Stomach (tissue), 9 donors: ENCODE measurements around the gene TMEM88. TPM values are rescaled to one million over a fixed set of nuclear protein-coding genes. Genes with fewer than 3 reads are reported as not detected.

Experiments used
- DNase-seq, 2 donors: peaks; one replicate each; pipeline versions ENCODE4 v3.0.0 to v3.0.0-alpha.2; 2013 to 2019
- H3K27ac ChIP-seq, 5 donors: fragments of 200-600 bp in 4 of 5; sonication (generic) in 4 of 5; one replicate each; pipeline ENCODE4 v1.5.1; 2013 to 2019; ENCODE audit warnings: mild to moderate bottlenecking in 1 of 5, moderate library complexity in 1 of 5
- H3K27me3 ChIP-seq, 3 donors: fragments of 200-600 bp; sonication (generic); one replicate each; pipeline ENCODE4 v1.5.1; 2017 to 2019; ENCODE audit warnings: mixed run types in 1 of 3
- H3K36me3 ChIP-seq, 4 donors: fragments of 200-600 bp; sonication (generic); 1 replicate in 3 of 4; 2 replicates in 1 of 4; pipeline ENCODE4 v1.5.1; 2016 to 2019
- H3K4me1 ChIP-seq, 4 donors: fragments of 200-600 bp; sonication (generic); one replicate each; pipeline ENCODE4 v1.5.1; 2016 to 2019
- H3K4me3 ChIP-seq, 4 donors: fragments of 200-600 bp; sonication (generic) in 3 of 4; one replicate each; pipeline ENCODE4 v1.5.1; 2016 to 2019; ENCODE audit warnings: mild to moderate bottlenecking in 1 of 4
- H3K9me3 ChIP-seq, 4 donors: fragments of 200-600 bp; sonication (generic); one replicate each; pipeline ENCODE4 v1.5.1; 2016 to 2019
- CTCF ChIP-seq, 7 experiments: fragments of 450-650 bp in 4 of 7; fragments of 200-600 bp in 3 of 7; sonication (generic) in 3 of 7; IDR thresholded peaks; one replicate each; pipeline ENCODE4 v1.5.1; 2016 to 2019; ENCODE audit warnings: antibody characterized with exemption in 7 of 7, control low read depth in 2 of 7, mild to moderate bottlenecking in 1 of 7
- EP300 ChIP-seq: sonication (generic); formaldehyde crosslinking; IDR thresholded peaks from one replicate; pipeline ENCODE4 v1.6.1; 2017; ENCODE audit warnings: antibody characterized with exemption
- POLR2A ChIP-seq, 4 donors: fragments of 450-650 bp; IDR thresholded peaks; one replicate each; pipeline ENCODE4 v1.6.1; 2016; ENCODE audit warnings: antibody characterized with exemption in 4 of 4, control low read depth in 2 of 4, mild to moderate bottlenecking in 1 of 4, moderate library complexity in 1 of 4
- POLR2AphosphoS5 ChIP-seq, 3 donors: sonication (generic); formaldehyde crosslinking; IDR thresholded peaks; one replicate each; pipeline ENCODE4 v1.6.1; 2016; ENCODE audit warnings: antibody characterized with exemption in 3 of 3
- WGBS, 5 donors: extraction: QIAGEN DNeasy Blood & Tissue Kit in 3 of 5; methylation state at CpG; one replicate each; pipeline versions ENCODE4 v1.1.5 to v1.1.7; 2013 to 2018; 5-methylcytosine and 5-hydroxymethylcytosine counted together
- intact Hi-C: fragments of 100-400 bp; cut with DNase I; formaldehyde crosslinking; loops from one replicate; pipeline ENCODE4 v1.15.1; 2023; ENCODE audit warnings: low total_unique reads
- polyA plus RNA-seq, 3 donors: library from polyadenylated mRNA; stranded (reverse); fragments of 200-250 nt; gene quantifications; one replicate each; pipeline ENCODE4 v1.2.3, GENCODE V29; 2013
- total RNA-seq, 5 donors: library from RNA; depleted of rRNA; stranded (reverse); fragments of >200 nt; gene quantifications; one replicate each; pipeline versions ENCODE4 v1.1.0 to v1.2.3, GENCODE V29; 2014 to 2016
- donor health status: healthy with polysubstance abuse.
- donor health status: Bipolar disorder and iron deficiency.
- donor health status: healthy.

The TMEM88 gene
- total and polyA plus RNA-seq, 8 donors = 1.8 to 36.0 (median 10.4) TPM; not detected in 2

- H3K36me3 ChIP-seq = peaks cover 0 to 6% (median 2%) of the 10 kb centered on the region in 4 donors
- intact Hi-C loops = no loop called here
- peak overlapping the region; percentile 66 to 80 (median 74) for H3K4me3 ChIP-seq
- 0 to 1% (median 0%) methylated on average over 33 to 69 of the region's 69 CpGs for WGBS, 5 donors
- TF ChIP-seq POLR2AphosphoS5 (IDR thresholded peaks at IDR 0.05) (peak; percentile 68 to 87 (median 83)), POLR2A (IDR thresholded peaks at IDR 0.05) (peak in 2 of 4 donors; percentile 31 to 43), EP300 (no peak), CTCF (IDR thresholded peaks at IDR 0.05) (peak in 5 of 7 experiments; percentile 60 to 92 (median 80))
- H3K9me3 ChIP-seq = no peaks in the 10 kb centered on the region
- peak; percentile 97 to 100 for DNase-seq
- peaks cover 28 to 56% (median 51%) of the 10 kb centered on the region in 4 donors for H3K4me1 ChIP-seq
- peak overlapping the region; percentile 92 to 100 (median 99) for H3K27ac ChIP-seq
- no peaks in the 10 kb centered on the region for H3K27me3 ChIP-seq
Observed at GRCh38 chr17:7834957-7835813, 19.7 kb upstream of the TMEM88 start.

GRCh38 chr17:7835814-7836595 is 18.9 kb upstream of the TMEM88 start:
- Histone ChIP-seq H3K9me3 (no peaks in the 10 kb centered on the region), H3K36me3 (peaks cover 0 to 13% (median 8%) of the 10 kb centered on the region in 4 donors), H3K4me1 (peaks cover 35 to 64% (median 59%) of the 10 kb centered on the region in 4 donors), H3K27me3 (no peaks in the 10 kb centered on the region), H3K4me3 (peak overlapping the region; percentile 66 to 80 (median 74)), H3K27ac (peak overlapping the region; percentile 92 to 100 (median 99))
- 0% methylated on average over 44 to 61 of the region's 61 CpGs for WGBS, 5 donors
- DNase-seq = peak; percentile 74 to 86
- TF ChIP-seq EP300 = no peak
- TF ChIP-seq POLR2A (IDR thresholded peaks at IDR 0.05) = peak in 2 of 4 donors; percentile 69 to 79
- TF ChIP-seq CTCF (IDR thresholded peaks at IDR 0.05) = no peak
- TF ChIP-seq POLR2AphosphoS5 (IDR thresholded peaks at IDR 0.05) = peak; percentile 39 to 87 (median 54)
- intact Hi-C loops = no loop called here

GRCh38 chr17:7836596-7837407 is 18.1 kb upstream of the TMEM88 start:
- intact Hi-C loops = no loop called here
- 1 to 3% (median 2%) methylated on average over 19 of the region's 19 CpGs for WGBS, 5 donors
- peak overlapping the region; percentile 66 to 80 (median 74) for H3K4me3 ChIP-seq
- peak; percentile 32 for TF ChIP-seq EP300
- peak; percentile 31 to 91 (median 47) for TF ChIP-seq POLR2AphosphoS5 (IDR thresholded peaks at IDR 0.05)
- TF ChIP-seq POLR2A (IDR thresholded peaks at IDR 0.05) = no peak
- peak in 1 of 7 experiments; percentile 4 for TF ChIP-seq CTCF (IDR thresholded peaks at IDR 0.05)
- no peaks in the 10 kb centered on the region for H3K9me3 ChIP-seq
- H3K4me1 ChIP-seq = peaks cover 39 to 72% (median 66%) of the 10 kb centered on the region in 4 donors
- H3K27ac ChIP-seq = peak overlapping the region; percentile 92 to 100 (median 99)
- peaks cover 0 to 13% (median 8%) of the 10 kb centered on the region in 4 donors for H3K36me3 ChIP-seq
- no peaks in the 10 kb centered on the region for H3K27me3 ChIP-seq
- DNase-seq = peak; percentile 95 to 98
